ENCODE measurements around the gene FAM174B.
A peak's percentile ranks its signal among the peaks of the same experiment; 100 is the strongest.
"Not testable (repeated sequence)": the region's sequence is repeated elsewhere in the genome, so short reads cannot be mapped to it uniquely, and the experiment has no call there.

The FAM174B gene

DNA sequence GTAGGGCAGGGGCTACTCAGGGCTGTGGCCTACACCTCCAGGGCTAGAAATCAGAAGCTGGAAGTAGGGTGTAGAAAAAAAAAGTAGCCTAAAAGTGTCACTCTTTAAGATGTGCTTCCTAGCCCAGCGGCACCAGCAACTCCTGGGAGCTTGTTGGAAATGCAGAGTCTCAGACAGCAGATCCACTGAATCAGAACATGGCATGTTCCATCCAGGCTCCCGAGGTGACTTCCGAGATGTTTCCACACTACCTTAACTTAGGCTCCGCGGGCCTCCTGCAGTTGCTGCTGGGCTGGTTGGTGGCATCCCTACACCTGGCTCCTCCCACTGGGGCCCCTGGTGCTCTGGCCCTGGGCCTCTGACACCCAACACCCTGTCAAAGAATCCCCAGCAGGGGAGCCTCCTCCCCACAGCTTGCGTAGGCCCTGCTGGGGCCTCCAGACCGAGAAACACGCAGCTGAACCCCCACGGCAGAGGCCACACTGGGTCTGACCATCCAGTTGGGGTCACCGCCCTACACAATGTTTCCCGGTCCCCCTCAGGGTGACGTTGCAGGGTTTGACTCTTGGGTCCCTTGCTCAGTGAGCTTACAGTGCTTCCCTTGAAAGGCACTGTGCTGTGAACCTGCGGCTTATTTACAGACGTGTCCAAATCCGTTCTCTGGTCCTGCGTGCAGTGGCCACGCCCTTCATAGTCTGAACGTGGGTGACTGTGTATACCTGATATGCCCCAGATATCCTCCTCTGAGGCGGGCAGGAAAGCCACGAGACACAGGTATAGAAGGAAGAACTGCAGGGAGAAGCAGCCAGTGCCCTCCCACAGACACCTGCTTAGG lies 46.5 kb downstream of the FAM174B start:
- Histone ChIP-seq H3K4me3 (no peak overlapping the region), H3K27ac (no peak overlapping the region)

DNA sequence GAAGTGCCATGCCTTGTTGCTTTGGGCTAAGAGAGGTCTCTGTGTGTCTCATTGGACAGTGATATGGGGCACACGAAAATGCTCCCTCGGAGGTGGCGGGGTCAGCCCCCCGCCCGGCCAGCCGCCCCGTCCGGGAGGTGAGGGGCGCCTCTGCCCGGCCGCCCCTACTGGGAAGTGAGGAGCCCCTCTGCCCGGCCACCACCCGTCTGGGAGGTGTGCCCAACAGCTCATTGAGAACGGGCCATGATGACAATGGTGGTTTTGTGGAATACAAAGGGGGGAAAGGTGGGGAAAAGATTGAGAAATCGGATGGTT lies 48.8 kb downstream of the FAM174B start:
- H3K4me3 ChIP-seq, H3K27ac ChIP-seq: not testable (repeated sequence)

DNA sequence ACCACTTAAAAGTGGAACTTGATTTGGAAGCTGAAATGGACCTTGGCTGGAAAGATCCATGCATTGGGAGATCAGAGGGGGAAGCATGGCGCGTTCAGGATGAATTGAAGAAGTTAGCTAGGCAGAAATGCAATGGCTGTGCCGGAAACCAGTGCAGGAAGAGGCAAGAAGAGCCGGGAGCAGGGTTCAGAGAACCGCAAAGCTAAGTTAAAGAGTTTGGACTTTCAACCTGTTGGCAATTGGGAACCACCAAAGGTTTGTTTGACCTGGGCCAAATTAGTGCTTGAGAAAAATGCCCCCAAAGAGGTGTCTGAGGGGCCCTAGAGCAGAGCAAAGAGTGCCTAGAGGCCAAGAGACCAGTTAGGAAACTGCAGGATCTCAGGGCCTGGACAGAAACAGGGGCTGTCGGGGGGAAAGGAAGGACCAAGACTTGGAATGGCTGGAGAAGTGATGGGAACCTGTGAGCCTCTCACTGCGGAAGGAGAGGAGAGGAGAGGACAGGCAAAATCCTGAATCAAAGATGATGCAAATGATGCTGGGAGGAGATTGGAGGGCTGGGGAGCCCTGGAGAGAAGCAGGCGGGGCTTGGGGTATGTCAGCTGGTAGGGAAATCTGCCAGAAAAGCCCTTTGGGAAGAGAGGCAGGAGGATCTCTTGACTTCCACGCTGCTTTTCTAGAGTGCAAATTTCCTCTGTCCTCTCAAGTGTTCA lies 49.3 kb downstream of the FAM174B start:
- Histone ChIP-seq H3K4me3 (no peak overlapping the region), H3K27ac (no peak overlapping the region)

DNA sequence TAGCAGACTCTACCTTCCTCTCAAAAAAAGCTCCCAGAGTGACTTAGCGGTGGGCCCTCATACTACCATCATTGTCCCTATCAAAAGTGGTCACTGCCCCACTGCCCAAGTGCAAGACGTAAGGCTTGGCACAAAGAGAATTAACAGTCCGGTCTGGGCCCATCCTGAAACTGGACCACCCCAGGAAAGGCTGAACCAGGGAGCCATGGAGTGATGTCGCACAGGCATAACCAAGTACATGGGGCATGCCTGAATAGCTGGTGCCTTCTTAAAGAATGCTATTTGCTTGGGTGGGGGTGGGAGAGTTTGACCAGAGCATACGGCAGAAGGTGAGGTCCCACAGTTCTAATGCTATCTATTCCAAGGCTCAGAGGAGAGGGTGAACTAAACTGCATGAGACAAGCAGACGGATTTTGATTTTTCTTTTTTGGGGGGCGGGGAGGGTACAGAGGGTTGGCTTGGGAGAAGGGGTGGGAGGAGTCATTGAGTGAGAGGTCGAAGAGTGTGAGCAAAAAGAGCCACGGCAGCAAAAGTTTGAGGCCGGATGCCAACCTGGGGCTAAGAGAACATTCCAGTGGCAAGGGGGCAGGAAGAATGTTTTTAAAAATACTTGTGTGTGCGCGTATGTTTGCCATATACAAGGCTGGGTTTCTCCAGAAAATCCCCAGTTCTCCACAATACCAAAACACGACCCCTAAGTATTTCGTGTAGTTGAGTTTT lies 50.2 kb downstream of the FAM174B start:
- Histone ChIP-seq H3K27ac (no peak overlapping the region), H3K4me3 (no peak overlapping the region)

DNA sequence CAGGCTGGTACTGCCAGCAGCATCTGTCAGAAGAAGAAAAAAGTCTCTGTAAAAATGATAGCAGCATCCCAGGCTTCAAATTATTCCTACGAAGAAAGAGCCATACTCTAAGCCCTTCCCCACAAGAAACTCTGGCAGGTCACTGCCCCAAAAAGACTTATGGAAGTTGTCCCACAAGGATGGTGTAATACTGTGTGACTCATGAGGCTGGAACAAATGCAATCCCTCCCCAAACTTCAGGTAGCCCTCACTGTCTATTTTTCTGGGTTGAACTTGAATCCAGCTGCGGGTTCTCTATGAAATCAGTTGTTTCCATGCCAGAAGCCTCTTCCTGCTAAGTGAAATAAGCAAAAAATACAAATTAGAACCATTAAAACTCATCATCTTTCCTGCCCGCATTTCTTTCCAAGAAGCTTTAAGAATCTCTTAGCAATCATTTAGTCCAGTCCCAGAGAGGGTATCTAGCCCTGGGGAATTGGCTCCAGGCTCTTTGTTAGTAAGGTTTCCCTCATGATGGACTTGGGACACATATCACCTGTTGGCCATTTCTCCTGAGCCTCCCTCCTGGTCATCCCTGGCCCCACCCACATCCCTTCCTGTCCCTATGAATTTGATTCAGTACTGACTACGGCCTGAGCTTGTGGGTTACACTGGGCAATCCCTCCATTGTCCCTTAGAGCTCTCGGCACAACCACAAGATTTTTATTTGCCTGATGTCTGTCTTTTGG lies 51.7 kb downstream of the FAM174B start:
- Histone ChIP-seq H3K27ac (no peak overlapping the region), H3K4me3 (no peak overlapping the region)

- H3K27ac ChIP-seq: no peak overlapping the region
- H3K4me3 ChIP-seq: no peak overlapping the region
Observed at GRCh38 chr15:92603278-92603677, 52.3 kb downstream of the FAM174B start.

DNA sequence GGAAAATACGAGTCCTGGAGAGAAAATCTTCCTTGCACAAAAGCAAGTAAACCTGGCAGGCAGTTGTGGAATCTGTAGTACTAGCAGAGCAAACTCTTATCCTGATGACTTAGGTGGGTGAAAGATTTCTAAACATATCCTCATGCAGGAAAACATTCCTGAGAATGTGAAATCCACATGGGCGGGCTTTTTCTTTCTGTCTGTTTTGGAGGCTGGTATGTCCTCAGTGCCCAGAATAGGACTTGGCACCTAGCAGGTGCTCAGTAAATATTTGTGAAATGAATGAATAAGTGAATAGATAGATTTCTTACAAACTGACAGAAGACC lies 53.3 kb downstream of the FAM174B start:
- H3K27ac ChIP-seq: no peak overlapping the region
- no peak overlapping the region for H3K4me3 ChIP-seq

DNA sequence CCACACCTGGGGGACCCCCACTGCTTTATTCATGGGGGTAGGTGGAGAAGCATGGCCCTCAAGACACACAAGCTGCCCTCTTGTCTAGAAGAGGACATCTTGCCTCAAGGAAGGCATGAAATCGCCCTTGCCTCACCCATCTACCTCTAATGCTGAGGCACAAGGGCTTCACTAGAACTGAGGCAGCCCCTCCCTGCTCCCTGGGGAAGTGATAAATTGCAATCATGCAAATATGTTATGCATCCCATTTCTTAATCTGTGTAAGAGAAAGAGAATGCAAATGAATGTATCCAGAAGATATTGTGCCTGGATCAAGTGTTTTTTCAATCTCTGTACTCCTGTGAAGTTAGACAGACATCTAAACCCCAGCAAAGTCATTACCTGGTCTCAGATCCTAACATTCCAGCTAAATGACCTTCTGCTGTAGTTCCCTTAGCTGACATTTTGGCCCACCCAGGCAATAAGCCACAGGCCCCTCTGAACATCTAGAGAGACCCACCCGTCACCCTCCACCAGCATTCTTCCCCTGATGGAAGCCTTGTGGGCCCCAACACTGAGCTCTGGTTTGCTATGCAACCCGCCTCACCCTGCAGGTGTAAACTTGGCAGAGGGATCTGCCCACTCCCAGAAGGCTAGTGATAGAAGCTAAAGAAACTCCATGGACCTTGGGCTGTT lies 53.8 kb downstream of the FAM174B start:
- H3K27ac ChIP-seq: no peak overlapping the region
- H3K4me3 ChIP-seq: no peak overlapping the region

DNA sequence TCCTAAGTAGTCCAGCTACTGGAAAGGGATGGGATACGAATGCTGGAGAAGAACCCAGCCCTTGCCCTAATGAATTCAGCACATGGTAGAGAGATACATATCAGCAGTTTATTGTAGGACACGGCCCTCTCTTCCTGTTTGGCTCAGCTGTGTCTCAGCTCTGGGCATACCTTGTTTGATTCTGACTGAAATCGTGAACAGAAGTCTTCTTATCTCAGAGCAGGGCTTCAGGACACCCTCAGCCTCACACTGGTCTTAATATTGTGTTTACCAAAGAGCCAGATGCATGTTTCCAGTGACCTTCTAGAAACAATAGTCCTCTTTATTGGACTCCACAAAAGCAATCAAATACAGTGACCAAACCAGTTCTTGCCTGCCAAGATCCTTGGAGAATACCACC lies 54.7 kb downstream of the FAM174B start:
- H3K27ac ChIP-seq: no peak overlapping the region
- H3K4me3 ChIP-seq: no peak overlapping the region

DNA sequence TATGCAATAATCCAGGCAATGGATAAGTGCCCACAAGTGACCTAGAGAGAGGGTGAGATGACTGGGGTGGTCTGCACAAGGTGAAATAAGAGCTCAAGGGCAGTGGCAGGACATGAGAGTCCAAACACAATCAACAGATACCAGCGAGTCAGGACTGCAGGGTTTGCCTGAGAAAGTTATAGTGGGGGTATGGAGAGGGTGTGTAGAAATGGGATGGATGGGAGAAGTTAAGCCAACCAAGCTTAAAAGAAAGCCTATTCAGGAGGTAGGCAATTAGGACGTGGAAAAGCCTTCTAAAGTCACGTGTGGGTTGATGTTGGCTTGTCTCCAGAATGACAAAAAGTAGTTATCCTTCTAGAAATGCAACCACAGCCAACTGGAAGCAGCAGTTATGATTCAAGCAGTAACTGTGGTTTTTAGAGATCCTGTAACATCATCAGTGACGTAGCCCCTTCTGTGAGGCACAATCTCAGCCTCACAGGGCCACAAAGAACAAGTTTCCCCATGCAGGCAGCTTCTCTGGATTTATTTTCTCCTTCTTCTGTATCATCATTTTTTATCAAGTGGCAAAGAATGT lies 56.1 kb downstream of the FAM174B start:
- Histone ChIP-seq H3K27ac (no peak overlapping the region), H3K4me3 (no peak overlapping the region)

GRCh38 chr15:92597548-92597947 lies 58.0 kb downstream of the FAM174B start:
- Histone ChIP-seq H3K4me3 (no peak overlapping the region), H3K27ac (peak overlapping the region in 1 of 21 experiments; percentile 64)

- peak overlapping the region in 2 of 21 experiments; percentile 34 to 64 for H3K27ac ChIP-seq
- H3K4me3 ChIP-seq: no peak overlapping the region
Observed at GRCh38 chr15:92596623-92597022, 59.0 kb downstream of the FAM174B start.

- H3K4me3 ChIP-seq: no peak overlapping the region
Observed at GRCh38 chr15:92595506-92596381, 59.8 kb downstream of the FAM174B start.

GRCh38 chr15:92591275-92591674 lies 64.3 kb downstream of the FAM174B start:
- Histone ChIP-seq H3K4me3 (no peak overlapping the region), H3K27ac (no peak overlapping the region)

More at GRCh38 chr15:92595506-92596381, 59.8 kb downstream of the FAM174B start:
- peak overlapping the region in 2 of 21 experiments; percentile 6 to 34 for H3K27ac ChIP-seq

- Histone ChIP-seq H3K27ac (no peak overlapping the region), H3K4me3 (no peak overlapping the region)
Observed at GRCh38 chr15:92586966-92587365, 68.6 kb downstream of the FAM174B start.

DNA sequence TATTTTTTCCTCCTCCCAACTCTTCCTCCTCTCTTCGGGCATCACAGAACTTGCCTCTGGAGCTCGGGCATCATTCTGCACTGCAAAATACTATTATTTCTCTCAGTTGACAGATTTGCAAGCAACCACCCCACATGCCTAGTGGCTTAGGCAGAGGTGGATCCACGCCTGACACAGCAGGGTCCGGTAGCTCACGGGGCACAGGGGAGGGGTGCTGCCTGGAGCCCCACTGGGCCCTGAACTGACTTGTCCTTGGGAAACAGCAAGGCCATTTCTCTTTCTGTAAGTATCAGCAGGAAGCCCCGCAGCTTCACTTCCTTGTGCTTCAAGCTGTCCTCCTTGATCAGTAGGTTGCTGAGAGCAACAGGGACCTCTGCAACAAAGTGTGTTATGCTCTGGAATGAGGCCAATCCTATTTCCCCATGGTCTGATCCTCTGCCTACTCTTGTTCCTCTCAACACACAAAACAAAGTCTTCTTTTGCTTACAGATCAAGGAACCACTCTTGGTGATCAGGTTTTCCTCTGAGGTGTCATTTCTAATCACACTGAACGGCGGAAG lies 69.1 kb downstream of the FAM174B start:
- H3K27ac ChIP-seq: no peak overlapping the region
- no peak overlapping the region for H3K4me3 ChIP-seq

DNA sequence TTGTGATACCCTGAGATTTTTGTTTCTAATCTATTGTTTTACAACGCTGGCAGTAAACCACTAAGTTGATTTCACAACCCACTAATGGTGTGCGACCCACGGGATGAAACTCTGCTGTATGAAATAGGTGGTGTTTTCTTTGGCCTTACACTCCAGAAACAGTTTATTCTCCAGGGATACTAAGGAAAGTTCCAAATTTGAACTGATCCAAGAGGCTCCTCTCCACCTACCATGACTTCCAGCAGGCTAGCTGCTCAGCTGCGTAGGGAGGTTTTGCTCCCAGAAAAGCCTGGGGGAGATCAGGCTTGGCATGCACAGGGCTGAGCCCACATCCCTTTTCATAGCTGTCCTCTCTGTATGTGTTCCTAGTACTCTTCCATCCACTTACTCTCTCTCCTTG lies 71.5 kb downstream of the FAM174B start:
- no peak overlapping the region for H3K4me3 ChIP-seq
- no peak overlapping the region for H3K27ac ChIP-seq

All from skin epidermis (tissue), 12 donors.